ENCODE data around the gene COL26A1.
A peak's percentile ranks its signal among the peaks of the same experiment; 100 is the strongest.

Gene COL26A1

DNA sequence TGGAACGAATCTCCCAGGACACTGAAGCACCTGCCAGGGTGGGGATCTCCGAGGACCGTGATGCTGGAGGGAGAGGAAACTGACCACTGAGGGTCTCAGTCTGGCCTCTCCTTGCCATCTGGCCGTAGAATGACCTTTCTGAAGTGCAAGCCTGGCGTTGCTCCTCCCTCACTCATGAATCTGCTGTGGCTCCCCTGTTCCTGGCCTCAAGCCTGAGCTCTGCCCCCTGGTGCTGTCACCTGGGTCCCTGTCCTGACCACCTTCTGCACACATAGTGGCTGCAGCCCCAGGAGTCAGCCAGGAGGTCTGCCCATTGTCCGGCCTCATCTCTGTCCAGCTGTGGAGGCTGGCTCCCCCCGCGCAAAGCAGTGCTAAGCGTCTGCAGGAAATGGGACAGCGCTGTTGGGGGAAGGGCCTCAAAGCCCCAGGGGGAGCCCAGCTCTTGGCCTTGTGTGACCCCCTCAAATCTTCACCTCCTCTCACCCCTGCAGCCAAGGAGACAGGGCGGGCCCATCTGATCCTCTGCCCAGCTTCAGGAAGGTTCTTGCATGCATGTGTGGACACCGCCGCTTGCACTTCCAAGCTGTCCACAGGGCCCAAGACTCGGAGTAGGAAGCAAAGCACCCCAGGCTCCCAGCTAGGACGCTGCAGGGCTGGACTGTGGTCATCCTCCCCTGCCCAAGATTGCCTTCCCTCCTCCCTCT, 200.7 kb downstream of the COL26A1 start:
- Histone ChIP-seq H4K91ac (ENCODE audit: low read depth, low read length, poor library complexity) (peak overlapping the region; percentile 4), H3K36me3 (replicated peaks in 1 of 2; ENCODE audit: control insufficient read depth in 2 of 2, insufficient read depth in 2 of 2, low read length in 2 of 2) (no peaks in the 10 kb centered on the region), H2BK12ac (ENCODE audit: low read length) (no peak overlapping the region), H2AK5ac (ENCODE audit: low read depth, low read length) (no peak overlapping the region), H4K8ac (ENCODE audit: low read depth, low read length) (no peak overlapping the region), H2BK15ac (ENCODE audit: low read length) (no peak overlapping the region), H3K9ac (ENCODE audit: low read depth, low read length, poor library complexity) (peak overlapping the region; percentile 27), H3K4me2 (ENCODE audit: insufficient read depth, low read length, poor library complexity, severe bottlenecking) (no peak overlapping the region), H3K27ac (replicated peaks; ENCODE audit: low read length) (no peak overlapping the region), H3K4me3 (ENCODE audit: low read length in 2 of 2) (no peak overlapping the region), H2BK5ac (ENCODE audit: low read length) (peak overlapping the region; percentile 68), H3K9me3 (replicated peaks in 1 of 2; ENCODE audit: control insufficient read depth in 2 of 2, insufficient read depth in 1 of 2, low read depth in 1 of 2, low read length in 2 of 2) (no peaks in the 10 kb centered on the region), H3K27me3 (ENCODE audit: control insufficient read depth in 3 of 3, insufficient read depth in 3 of 3, low read depth in 1 of 3, low read length in 3 of 3) (no peaks in the 10 kb centered on the region), H3K18ac (ENCODE audit: low read length) (peak overlapping the region; percentile 42), H3K4me1 (ENCODE audit: control insufficient read depth in 2 of 2, insufficient read depth in 1 of 2, low read depth in 1 of 2, low read length in 2 of 2) (peaks cover 5 to 7% of the 10 kb centered on the region in 2 donors), H2AFZ (ENCODE audit: low read length) (no peak overlapping the region), H3K14ac (ENCODE audit: low read length) (no peak overlapping the region), H3K4ac (ENCODE audit: low read length) (no peak overlapping the region), H3K79me1 (ENCODE audit: low read depth, low read length) (peaks cover 2% of the 10 kb centered on the region), H3K23ac (ENCODE audit: low read depth, low read length, poor library complexity) (peak overlapping the region; percentile 57), H2BK120ac (ENCODE audit: low read depth, low read length) (no peak overlapping the region)
- no CpG with 5 or more reads among the region's 15 CpGs for WGBS, 2 donors (ENCODE audit: extremely low coverage in 2 of 2, insufficient read length in 2 of 2, insufficient replicate concordance in 1 of 2)
- no peak for DNase-seq (ENCODE audit: low spot score)

DNA sequence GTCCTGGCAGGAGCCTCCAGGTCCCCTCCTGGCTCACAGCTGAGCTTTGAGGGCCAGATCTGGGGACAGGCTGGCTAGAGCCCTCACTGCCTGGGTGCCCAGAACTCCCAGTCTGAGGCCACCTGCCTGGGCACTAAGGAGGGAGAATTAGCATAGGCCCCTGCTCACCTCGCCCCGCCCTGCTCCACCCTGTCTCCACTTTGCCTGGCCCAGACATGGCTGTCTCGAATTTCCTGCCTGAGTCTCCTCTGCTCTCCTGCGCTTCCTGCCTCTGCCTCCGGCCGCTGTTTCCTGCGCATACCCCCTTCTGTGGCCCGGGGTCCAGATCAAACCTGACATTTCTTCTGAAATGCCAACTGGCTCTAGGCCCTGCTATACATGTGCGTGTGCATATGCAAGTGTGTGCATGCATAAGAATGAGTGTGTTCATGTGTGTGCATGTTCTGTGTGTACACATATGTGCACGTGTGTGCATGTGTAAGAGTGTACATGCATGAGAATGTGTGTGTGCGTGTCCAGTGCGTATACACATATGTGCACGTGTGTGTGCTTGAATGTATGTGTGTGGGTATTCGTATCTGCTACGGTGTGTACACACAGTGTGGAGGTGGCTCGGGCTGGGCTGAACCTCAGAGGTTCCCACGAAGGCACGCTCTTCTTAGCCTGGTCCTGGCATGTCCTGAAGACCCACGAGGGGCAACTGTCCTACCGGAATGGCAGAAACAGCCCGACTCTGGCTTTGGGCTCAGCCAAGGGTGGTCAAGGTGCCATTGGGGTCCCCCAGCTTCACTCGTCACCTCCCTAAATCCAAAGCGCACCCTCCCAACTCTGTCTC, 201.5 kb downstream of the COL26A1 start:
- Histone ChIP-seq H3K27ac (replicated peaks; ENCODE audit: low read length) (no peak overlapping the region), H2AFZ (ENCODE audit: low read length) (no peak overlapping the region), H3K79me1 (ENCODE audit: low read depth, low read length) (peaks cover 2% of the 10 kb centered on the region), H2BK12ac (ENCODE audit: low read length) (no peak overlapping the region), H4K8ac (ENCODE audit: low read depth, low read length) (no peak overlapping the region), H3K9me3 (replicated peaks in 1 of 2; ENCODE audit: control insufficient read depth in 2 of 2, insufficient read depth in 1 of 2, low read depth in 1 of 2, low read length in 2 of 2) (no peaks in the 10 kb centered on the region), H4K91ac (ENCODE audit: low read depth, low read length, poor library complexity) (no peak overlapping the region), H2BK5ac (ENCODE audit: low read length) (peak overlapping the region; percentile 68), H3K36me3 (replicated peaks in 1 of 2; ENCODE audit: control insufficient read depth in 2 of 2, insufficient read depth in 2 of 2, low read length in 2 of 2) (no peaks in the 10 kb centered on the region), H3K4me1 (ENCODE audit: control insufficient read depth in 2 of 2, insufficient read depth in 1 of 2, low read depth in 1 of 2, low read length in 2 of 2) (peaks cover 5% of the 10 kb centered on the region in 2 donors), H3K4ac (ENCODE audit: low read length) (no peak overlapping the region), H3K4me2 (ENCODE audit: insufficient read depth, low read length, poor library complexity, severe bottlenecking) (no peak overlapping the region), H2BK15ac (ENCODE audit: low read length) (no peak overlapping the region), H3K14ac (ENCODE audit: low read length) (no peak overlapping the region), H2AK5ac (ENCODE audit: low read depth, low read length) (no peak overlapping the region), H3K9ac (ENCODE audit: low read depth, low read length, poor library complexity) (peak overlapping the region; percentile 73), H2BK120ac (ENCODE audit: low read depth, low read length) (no peak overlapping the region), H3K23ac (ENCODE audit: low read depth, low read length, poor library complexity) (peak overlapping the region; percentile 61), H3K4me3 (ENCODE audit: low read length in 2 of 2) (no peak overlapping the region), H3K18ac (ENCODE audit: low read length) (no peak overlapping the region), H3K27me3 (ENCODE audit: control insufficient read depth in 3 of 3, insufficient read depth in 3 of 3, low read depth in 1 of 3, low read length in 3 of 3) (no peaks in the 10 kb centered on the region)
- DNase-seq (ENCODE audit: low spot score), result no peak
- WGBS, 2 donors (ENCODE audit: extremely low coverage in 2 of 2, insufficient read length in 2 of 2, insufficient replicate concordance in 1 of 2), result no CpG with 5 or more reads among the region's 23 CpGs

DNA sequence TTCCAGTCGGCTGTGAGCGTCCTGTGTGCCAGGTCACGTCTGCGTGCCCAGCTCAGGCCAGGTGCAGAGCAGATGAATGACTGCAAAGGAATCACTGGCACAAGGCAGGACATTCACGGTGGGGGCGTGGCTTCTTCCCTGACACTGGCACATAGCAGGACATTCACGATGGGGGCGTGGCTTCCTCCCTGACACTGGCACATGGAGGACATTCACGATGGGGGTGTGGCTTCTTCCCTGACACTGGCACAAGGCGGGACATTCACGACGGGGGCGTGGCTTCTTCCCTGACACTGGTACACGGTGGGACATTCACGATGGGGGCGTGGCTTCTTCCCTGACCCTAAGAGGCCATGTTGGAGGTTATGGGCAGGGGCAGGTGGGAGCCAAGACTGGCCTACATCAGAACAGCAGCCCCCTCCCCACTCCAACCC, 202.1 kb downstream of the COL26A1 start:
- Histone ChIP-seq H3K27ac (replicated peaks; ENCODE audit: low read length) (no peak overlapping the region), H3K79me1 (ENCODE audit: low read depth, low read length) (peaks cover 2% of the 10 kb centered on the region), H3K18ac (ENCODE audit: low read length) (no peak overlapping the region), H2BK12ac (ENCODE audit: low read length) (no peak overlapping the region), H3K4me2 (ENCODE audit: insufficient read depth, low read length, poor library complexity, severe bottlenecking) (no peak overlapping the region), H4K91ac (ENCODE audit: low read depth, low read length, poor library complexity) (no peak overlapping the region), H3K36me3 (replicated peaks in 1 of 2; ENCODE audit: control insufficient read depth in 2 of 2, insufficient read depth in 2 of 2, low read length in 2 of 2) (no peaks in the 10 kb centered on the region), H3K4ac (ENCODE audit: low read length) (no peak overlapping the region), H3K4me3 (ENCODE audit: low read length in 2 of 2) (no peak overlapping the region), H3K27me3 (ENCODE audit: control insufficient read depth in 3 of 3, insufficient read depth in 3 of 3, low read depth in 1 of 3, low read length in 3 of 3) (no peaks in the 10 kb centered on the region), H3K9me3 (replicated peaks in 1 of 2; ENCODE audit: control insufficient read depth in 2 of 2, insufficient read depth in 1 of 2, low read depth in 1 of 2, low read length in 2 of 2) (no peaks in the 10 kb centered on the region), H2AFZ (ENCODE audit: low read length) (no peak overlapping the region), H2BK120ac (ENCODE audit: low read depth, low read length) (no peak overlapping the region), H3K14ac (ENCODE audit: low read length) (no peak overlapping the region), H3K9ac (ENCODE audit: low read depth, low read length, poor library complexity) (no peak overlapping the region), H4K8ac (ENCODE audit: low read depth, low read length) (no peak overlapping the region), H3K23ac (ENCODE audit: low read depth, low read length, poor library complexity) (no peak overlapping the region), H2BK15ac (ENCODE audit: low read length) (no peak overlapping the region), H3K4me1 (ENCODE audit: control insufficient read depth in 2 of 2, insufficient read depth in 1 of 2, low read depth in 1 of 2, low read length in 2 of 2) (peaks cover 5% of the 10 kb centered on the region in 2 donors), H2AK5ac (ENCODE audit: low read depth, low read length) (no peak overlapping the region), H2BK5ac (ENCODE audit: low read length) (no peak overlapping the region)
- peak; percentile 63 for DNase-seq (ENCODE audit: low spot score)
- WGBS, 2 donors (ENCODE audit: extremely low coverage in 2 of 2, insufficient read length in 2 of 2, insufficient replicate concordance in 1 of 2), result no CpG with 5 or more reads among the region's 16 CpGs

DNA sequence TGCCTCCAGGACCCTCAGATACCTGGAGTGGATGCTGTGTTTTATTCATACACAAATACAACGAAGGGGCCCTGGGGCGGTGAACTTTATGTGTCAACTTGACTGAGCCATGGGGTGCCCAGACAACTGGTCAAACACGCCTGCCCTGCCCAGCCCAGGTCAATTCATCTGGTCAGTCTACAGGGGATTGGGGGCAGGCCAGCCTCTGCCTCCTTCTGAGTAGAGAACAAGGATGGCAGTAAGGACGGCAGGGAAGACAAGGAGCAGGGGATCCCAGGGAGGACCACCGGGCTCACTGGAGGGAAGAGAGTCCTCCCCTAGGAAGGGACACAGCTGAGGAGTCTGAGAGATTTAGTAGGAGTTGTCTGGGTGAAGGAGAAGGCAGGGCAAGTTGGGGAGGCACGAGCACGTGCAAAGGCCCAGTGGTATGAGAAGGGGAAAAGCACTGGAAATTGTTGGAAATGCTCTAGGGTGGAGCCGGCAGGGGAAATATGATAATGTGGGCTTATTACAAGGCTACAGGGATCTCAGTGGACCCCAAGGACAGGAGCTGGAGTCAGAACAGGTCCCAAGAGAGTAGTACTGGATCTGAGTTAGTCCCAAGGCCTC, 203.0 kb downstream of the COL26A1 start:
- no peak overlapping the region for H3K4me3 ChIP-seq (ENCODE audit: low read length in 2 of 2)
- H3K9me3 ChIP-seq (replicated peaks in 1 of 2; ENCODE audit: control insufficient read depth in 2 of 2, insufficient read depth in 1 of 2, low read depth in 1 of 2, low read length in 2 of 2), result no peaks in the 10 kb centered on the region
- H3K4ac ChIP-seq (ENCODE audit: low read length), result no peak overlapping the region
- no peak overlapping the region for H4K91ac ChIP-seq (ENCODE audit: low read depth, low read length, poor library complexity)
- H4K8ac ChIP-seq (ENCODE audit: low read depth, low read length), result peak overlapping the region; percentile 87
- H3K9ac ChIP-seq (ENCODE audit: low read depth, low read length, poor library complexity), result no peak overlapping the region
- H3K4me1 ChIP-seq (ENCODE audit: control insufficient read depth in 2 of 2, insufficient read depth in 1 of 2, low read depth in 1 of 2, low read length in 2 of 2), result peaks cover 5% of the 10 kb centered on the region in 2 donors
- DNase-seq (ENCODE audit: low spot score), result no peak
- H3K23ac ChIP-seq (ENCODE audit: low read depth, low read length, poor library complexity), result peak overlapping the region; percentile 58
- WGBS, 2 donors (ENCODE audit: extremely low coverage in 2 of 2, insufficient read length in 2 of 2, insufficient replicate concordance in 1 of 2), result no CpG with 5 or more reads among the region's 8 CpGs
- H2AFZ ChIP-seq (ENCODE audit: low read length), result no peak overlapping the region
- no peak overlapping the region for H3K14ac ChIP-seq (ENCODE audit: low read length)
- no peaks in the 10 kb centered on the region for H3K27me3 ChIP-seq (ENCODE audit: control insufficient read depth in 3 of 3, insufficient read depth in 3 of 3, low read depth in 1 of 3, low read length in 3 of 3)
- no peak overlapping the region for H2BK12ac ChIP-seq (ENCODE audit: low read length)
- no peak overlapping the region for H3K27ac ChIP-seq (replicated peaks; ENCODE audit: low read length)
- H2BK15ac ChIP-seq (ENCODE audit: low read length), result no peak overlapping the region
- no peak overlapping the region for H2BK5ac ChIP-seq (ENCODE audit: low read length)
- no peak overlapping the region for H3K4me2 ChIP-seq (ENCODE audit: insufficient read depth, low read length, poor library complexity, severe bottlenecking)
- peak overlapping the region; percentile 64 for H2BK120ac ChIP-seq (ENCODE audit: low read depth, low read length)
- H3K18ac ChIP-seq (ENCODE audit: low read length), result no peak overlapping the region
- H2AK5ac ChIP-seq (ENCODE audit: low read depth, low read length), result peak overlapping the region; percentile 80
- no peaks in the 10 kb centered on the region for H3K36me3 ChIP-seq (replicated peaks in 1 of 2; ENCODE audit: control insufficient read depth in 2 of 2, insufficient read depth in 2 of 2, low read length in 2 of 2)
- peaks cover 2% of the 10 kb centered on the region for H3K79me1 ChIP-seq (ENCODE audit: low read depth, low read length)

Measured in neuronal stem cell (in vitro differentiated cells).